Activated CD4-positive, alpha-beta T cell treated with anti-CD3 and anti-CD28 coated beads for 36 hours (primary cell): ENCODE results near the gene FNDC8. TPM values are rescaled to one million over a fixed set of nuclear protein-coding genes. Genes with fewer than 3 reads are reported as not detected.
"Not testable (repeated sequence)": the region's sequence is repeated elsewhere in the genome, so short reads cannot be mapped to it uniquely, and the experiment has no call there.

Experiments used
- ATAC-seq: fragments of 200-7000 bp; cut with Tn5 transposase; one replicate; pipeline ENCODE4 v1.10.0; 2021; ENCODE audit warnings: mild to moderate bottlenecking, moderate library complexity
- CTCF ChIA-PET: fragments of 350-600 bp; sonication (Branson Sonifier 250); formaldehyde crosslinking; loops from one replicate; lab custom pipeline; 2021; ENCODE audit warnings: antibody characterized with exemption; lab: Charles Lee
- POLR2A ChIA-PET: fragments of 350-600 bp; sonication (Branson Sonifier 250); formaldehyde crosslinking; loops from one replicate; lab custom pipeline; 2021; ENCODE audit warnings: antibody characterized with exemption, inconsistent platforms; lab: Charles Lee
- DNase-seq: peaks from one replicate; pipeline ENCODE4 v3.0.0-alpha.2; 2020
- H3K27ac Mint-ChIP-seq: one replicate; pipeline ENCODE4 v1.8.0; 2021; ENCODE audit warnings: mixed read lengths
- H3K27me3 Mint-ChIP-seq: one replicate; pipeline ENCODE4 v1.8.0; 2021; ENCODE audit warnings: mixed read lengths
- H3K36me3 Mint-ChIP-seq: one replicate; pipeline ENCODE4 v1.8.0; 2021; ENCODE audit warnings: low read depth, mixed read lengths
- H3K4me1 Mint-ChIP-seq: one replicate; pipeline ENCODE4 v1.8.0; 2021; ENCODE audit warnings: mixed read lengths
- H3K4me3 Mint-ChIP-seq: one replicate; pipeline ENCODE4 v1.8.0; 2021; ENCODE audit warnings: mild to moderate bottlenecking, moderate library complexity, mixed read lengths
- H3K9me3 Mint-ChIP-seq: one replicate; pipeline ENCODE4 v1.8.0; 2021; ENCODE audit warnings: low read depth, mixed read lengths
- intact Hi-C, 2 experiments: fragments of 100-400 bp; cut with DNase I in 1 of 2; cut with micrococcal nuclease in 1 of 2; formaldehyde crosslinking; loops; one replicate each; pipeline versions ENCODE4 v1.14.2 to v1.15.1; 2022 to 2024; cut with DNase I, micrococcal nuclease
- total RNA-seq, 2 experiments: library from RNA; stranded (reverse); gene quantifications; one replicate each; pipeline ENCODE4 v1.2.3, GENCODE V29; 2021

FNDC8 gene
- total RNA-seq, 2 experiments from 2014 or later, result not detected

DNA sequence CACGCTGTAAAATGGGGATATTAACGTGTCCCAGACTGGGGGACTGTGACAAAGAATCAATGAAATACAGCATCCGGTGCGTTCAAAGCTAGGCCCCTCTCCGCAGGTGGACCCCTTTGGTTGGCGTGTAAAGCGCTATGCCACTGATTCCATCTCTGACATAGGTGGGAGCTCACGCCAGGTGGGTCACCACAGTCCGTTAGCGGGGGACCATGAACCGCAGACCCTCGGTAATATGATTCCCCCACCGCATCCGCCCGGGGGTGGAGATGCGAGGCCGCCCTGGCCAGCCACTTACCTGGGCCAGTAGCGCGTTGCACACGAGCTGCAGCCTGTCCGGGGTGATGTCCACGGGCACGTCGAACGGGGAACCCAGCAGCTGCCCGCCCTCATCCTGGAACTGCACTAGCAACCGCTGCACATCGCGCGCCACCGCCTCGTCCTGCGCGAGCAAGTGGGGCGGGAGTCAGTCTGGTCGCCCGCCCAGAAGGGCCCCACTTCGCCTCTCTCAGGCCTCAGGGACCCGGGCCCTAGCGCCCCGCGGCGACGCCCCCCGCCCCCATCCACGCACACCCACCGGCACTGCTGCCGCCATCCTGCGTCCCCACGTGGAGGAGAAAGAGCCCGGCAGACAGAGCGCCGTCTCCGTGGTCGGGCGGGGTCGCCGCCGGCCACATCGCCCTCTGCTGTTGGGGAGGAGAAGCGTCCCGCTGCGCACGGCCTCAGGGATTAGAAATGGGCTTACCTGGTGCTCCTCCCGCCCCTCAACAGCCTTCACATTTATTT, 20.5 kb downstream of the FNDC8 start, which contains the start of gene NLE1:
Gene NLE1, minus strand, starts transcription at position 623 of the 786 bp plus-strand sequence. Its CDS starts 28 bp downstream, at position 595.
- Mint-ChIP-seq H3K4me3 (peak within 1 kb of the TSS; percentile 80), H3K36me3 (peaks cover 26% of the 10 kb centered on the region), H3K27me3 (no peaks in the 10 kb centered on the region), H3K4me1 (peaks cover 14% of the 10 kb centered on the region), H3K9me3 (no peaks in the 10 kb centered on the region), H3K27ac (peak within 1 kb of the TSS; percentile 81)
- intact Hi-C loops, result loop anchor here in 1 of 2 experiments (1.0 to 5.0 kb wide), 13 partner anchors 53 to 667 kb away; partner anchors contain the start of genes AP2B1, LIG3, PEX12 and RASL10B
- ATAC-seq (peak; percentile 93), DNase-seq (peak; percentile 94)
- POLR2A ChIA-PET, result interaction anchor here (0.8 to 1.6 kb wide), 3 partner anchors 11 to 119 kb away, joined by 3 to 5 read pairs (median 3); no protein-coding TSS in a partner anchor
- CTCF ChIA-PET, result interaction anchor here (0.6 to 1.8 kb wide), 10 partner anchors 11 to 307 kb away, joined by 3 to 5 read pairs (median 3); partner anchors contain the start of genes RAD51D, SLFN13 and SLFN5

DNA sequence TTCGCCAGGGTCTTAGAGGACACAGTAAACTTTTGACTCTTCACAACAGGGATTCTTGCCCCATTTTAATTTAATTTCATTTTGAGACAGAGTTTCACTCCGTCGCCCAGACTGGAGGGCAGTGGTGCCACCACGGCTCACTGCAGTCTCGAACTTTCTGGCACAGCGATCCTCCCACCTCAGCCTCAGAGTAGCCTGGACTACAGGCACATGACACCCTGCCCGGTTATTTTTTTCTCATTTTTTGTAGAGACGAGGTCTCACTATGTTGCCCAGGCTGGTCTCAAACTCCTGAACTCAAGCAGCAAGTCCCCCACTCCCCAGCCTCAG, 21.0 kb downstream of the FNDC8 start:
- peak overlapping the region; percentile 51 for H3K27ac Mint-ChIP-seq
- no peaks in the 10 kb centered on the region for H3K27me3 Mint-ChIP-seq
- intact Hi-C loops, result loop anchor here in 1 of 2 experiments (1.0 to 5.0 kb wide), 13 partner anchors 53 to 666 kb away; partner anchors contain the start of genes AP2B1, LIG3, PEX12 and RASL10B

GRCh38 chr17:35144840-35145239, 23.4 kb downstream of the FNDC8 start:
- POLR2A ChIA-PET, result no interaction called here
- Mint-ChIP-seq H3K36me3 (peaks cover 4% of the 10 kb centered on the region), H3K9me3 (no peaks in the 10 kb centered on the region), H3K4me1 (peaks cover 12% of the 10 kb centered on the region), H3K4me3 (no peak overlapping the region), H3K27ac (no peak overlapping the region), H3K27me3 (no peaks in the 10 kb centered on the region)
- DNase-seq (no peak), ATAC-seq (no peak)
- intact Hi-C loops, result loop anchor here in 1 of 2 experiments (5.0 kb wide), 5 partner anchors 72 to 587 kb away; partner anchors contain the start of genes RASL10B and SLFN11
- CTCF ChIA-PET, result no interaction called here

More for the DNA sequence above, 21.0 kb downstream of the FNDC8 start:
- Mint-ChIP-seq H3K9me3 (no peaks in the 10 kb centered on the region), H3K4me3 (peak overlapping the region; percentile 80), H3K4me1 (peaks cover 14% of the 10 kb centered on the region), H3K36me3 (peaks cover 22% of the 10 kb centered on the region)
- ChIA-PET CTCF (no interaction called here), POLR2A (interaction anchor here (0.6 kb wide), 1 partner anchor 98 kb away, joined by 4 read pairs; no protein-coding TSS in a partner anchor)
- ATAC-seq, result peak; percentile 8
- DNase-seq, result no peak

DNA sequence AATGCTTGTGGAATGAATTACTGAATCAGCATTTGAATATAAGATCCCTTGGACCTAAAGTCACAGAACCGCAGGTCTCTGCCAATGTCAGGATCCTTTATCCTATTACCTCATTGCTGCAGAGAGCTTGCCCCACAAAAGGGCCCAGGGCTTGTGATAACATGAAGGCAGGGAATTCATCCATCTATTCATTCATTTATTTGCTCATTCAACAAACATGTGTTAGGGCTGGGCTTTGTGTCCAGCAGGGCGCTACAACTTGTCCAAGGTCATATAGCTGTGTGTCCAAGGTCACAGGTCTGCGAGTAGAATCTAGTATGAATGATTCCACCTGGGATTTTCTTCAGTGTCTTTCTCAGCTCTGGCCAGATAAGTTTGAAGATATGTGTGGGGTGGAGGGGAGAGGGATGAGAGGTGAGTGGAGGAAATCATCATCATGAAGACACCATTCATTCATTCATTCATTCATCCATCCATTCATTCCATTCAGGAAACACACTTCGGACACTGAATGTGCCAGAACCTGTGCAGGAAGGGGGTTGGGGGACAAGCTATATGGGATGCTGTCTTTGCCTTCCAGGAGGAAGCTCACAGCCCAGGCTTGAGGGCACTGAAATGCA, 24.9 kb downstream of the FNDC8 start:
- Mint-ChIP-seq H3K27ac (no peak overlapping the region), H3K4me3 (no peak overlapping the region), H3K27me3 (no peaks in the 10 kb centered on the region), H3K36me3 (peaks cover 2% of the 10 kb centered on the region), H3K4me1 (peaks cover 7% of the 10 kb centered on the region), H3K9me3 (no peaks in the 10 kb centered on the region)
- CTCF ChIA-PET, result interaction anchor here (0.7 to 1.6 kb wide), 3 partner anchors 17 to 391 kb away, joined by 3 to 5 read pairs (median 3); partner anchors contain the start of gene SLFN12L
- ATAC-seq, result no peak
- intact Hi-C loops, result no loop called here
- POLR2A ChIA-PET, result no interaction called here
- no peak for DNase-seq

GRCh38 chr17:35147375-35147905, 26.0 kb downstream of the FNDC8 start, which contains the start of gene UNC45B:
Gene UNC45B (plus strand): TSS chr17:35147817. CDS start chr17:35148264, 447 bp downstream.
- Mint-ChIP-seq H3K9me3 (no peaks in the 10 kb centered on the region), H3K4me3 (no peak within 1 kb of the TSS), H3K27ac (no peak within 1 kb of the TSS), H3K36me3 (no peaks in the 10 kb centered on the region), H3K27me3 (no peaks in the 10 kb centered on the region), H3K4me1 (peaks cover 4% of the 10 kb centered on the region)
- intact Hi-C loops, result no loop called here
- no peak for ATAC-seq
- POLR2A ChIA-PET, result no interaction called here
- CTCF ChIA-PET, result interaction anchor here (1.0 to 1.6 kb wide), 2 partner anchors 16 to 390 kb away, joined by 3 to 5 read pairs; partner anchors contain the start of gene SLFN12L
- DNase-seq, result no peak

GRCh38 chr17:35148144-35148543, 26.7 kb downstream of the FNDC8 start:
- H3K4me3 Mint-ChIP-seq, result no peak overlapping the region
- ChIA-PET POLR2A (no interaction called here), CTCF (interaction anchor here (0.6 to 1.6 kb wide), 2 partner anchors 63 to 599 kb away, joined by 4 to 5 read pairs; no protein-coding TSS in a partner anchor)
- ATAC-seq (no peak), DNase-seq (no peak)
- H3K27ac Mint-ChIP-seq, result no peak overlapping the region
- H3K36me3 Mint-ChIP-seq, result no peaks in the 10 kb centered on the region
- H3K4me1 Mint-ChIP-seq, result peaks cover 3% of the 10 kb centered on the region
- intact Hi-C loops, result no loop called here
- H3K27me3 Mint-ChIP-seq, result no peaks in the 10 kb centered on the region
- H3K9me3 Mint-ChIP-seq, result no peaks in the 10 kb centered on the region

DNA sequence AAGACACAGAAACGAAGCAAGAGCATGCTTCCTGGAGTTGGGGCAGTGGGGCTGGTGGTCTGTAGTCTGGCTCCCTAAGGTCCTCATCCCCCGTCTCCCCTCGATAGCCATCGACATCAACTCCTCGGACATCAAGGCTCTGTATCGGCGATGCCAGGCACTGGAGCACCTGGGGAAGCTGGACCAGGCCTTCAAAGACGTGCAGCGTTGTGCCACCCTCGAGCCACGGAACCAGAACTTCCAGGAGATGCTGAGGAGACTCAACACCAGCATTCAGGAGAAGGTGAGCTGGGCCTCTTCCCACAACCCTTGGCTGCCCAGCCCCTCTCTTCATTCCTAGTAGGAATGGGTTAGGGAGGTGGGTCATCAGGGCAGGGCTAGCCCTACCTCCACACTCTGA, 28.5 kb downstream of the FNDC8 start:
- H3K27ac Mint-ChIP-seq, result no peak overlapping the region
- no peaks in the 10 kb centered on the region for H3K9me3 Mint-ChIP-seq
- intact Hi-C loops, result no loop called here
- H3K4me1 Mint-ChIP-seq, result no peaks in the 10 kb centered on the region
- no peaks in the 10 kb centered on the region for H3K27me3 Mint-ChIP-seq
- no peak for ATAC-seq
- H3K4me3 Mint-ChIP-seq, result no peak overlapping the region
- no peaks in the 10 kb centered on the region for H3K36me3 Mint-ChIP-seq
- ChIA-PET CTCF (interaction anchor here (1.0 kb wide), 1 partner anchor 15 kb away, joined by 3 read pairs; no protein-coding TSS in a partner anchor), POLR2A (no interaction called here)
- no peak for DNase-seq

GRCh38 chr17:35151080-35151479, 29.7 kb downstream of the FNDC8 start:
- intact Hi-C loops, H3K4me1 Mint-ChIP-seq, ATAC-seq, CTCF ChIA-PET, H3K36me3 Mint-ChIP-seq, POLR2A ChIA-PET, H3K4me3 Mint-ChIP-seq, H3K9me3 Mint-ChIP-seq, H3K27me3 Mint-ChIP-seq, H3K27ac Mint-ChIP-seq, DNase-seq: not testable (repeated sequence)

DNA sequence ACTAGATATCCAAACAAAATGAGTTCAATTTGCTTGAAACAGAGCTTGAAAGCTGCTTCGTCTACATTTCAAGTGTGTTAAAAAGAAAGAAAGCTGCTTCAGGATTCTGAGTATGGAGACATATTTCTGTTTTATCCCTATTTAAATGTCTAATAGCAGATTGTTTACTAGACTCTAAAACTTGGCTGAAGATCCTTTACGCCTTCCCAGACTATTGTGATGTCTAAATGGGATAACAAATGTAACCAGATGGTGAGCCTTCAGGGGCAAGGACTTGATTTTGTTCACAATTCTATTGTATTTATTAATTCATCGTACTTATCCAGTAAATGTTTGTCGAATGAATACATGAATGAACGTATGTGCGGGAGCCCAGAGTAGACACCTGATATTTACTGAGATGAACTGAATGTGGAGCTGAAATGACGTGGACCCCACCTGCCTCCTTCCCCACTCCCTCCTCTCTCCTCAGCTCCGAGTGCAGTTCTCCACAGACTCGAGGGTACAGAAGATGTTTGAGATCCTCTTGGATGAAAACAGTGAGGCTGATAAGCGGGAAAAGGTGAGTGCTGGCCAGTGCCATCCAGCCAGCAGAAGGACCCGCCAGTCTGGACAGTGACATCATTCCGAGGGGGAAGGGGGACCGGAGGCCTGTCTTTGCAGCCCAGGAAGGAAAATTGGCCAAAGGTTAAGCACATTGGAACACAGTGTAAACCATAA, 31.2 kb downstream of the FNDC8 start:
- DNase-seq, result no peak
- H3K27ac Mint-ChIP-seq, result no peak overlapping the region
- ATAC-seq, result no peak
- POLR2A ChIA-PET, result no interaction called here
- H3K36me3 Mint-ChIP-seq, result no peaks in the 10 kb centered on the region
- H3K4me1 Mint-ChIP-seq, result no peaks in the 10 kb centered on the region
- H3K9me3 Mint-ChIP-seq, result no peaks in the 10 kb centered on the region
- CTCF ChIA-PET, result interaction anchor here (0.6 kb wide), 1 partner anchor 11 kb away, joined by 3 read pairs; no protein-coding TSS in a partner anchor
- H3K27me3 Mint-ChIP-seq, result no peaks in the 10 kb centered on the region
- intact Hi-C loops, result no loop called here
- no peak overlapping the region for H3K4me3 Mint-ChIP-seq

DNA sequence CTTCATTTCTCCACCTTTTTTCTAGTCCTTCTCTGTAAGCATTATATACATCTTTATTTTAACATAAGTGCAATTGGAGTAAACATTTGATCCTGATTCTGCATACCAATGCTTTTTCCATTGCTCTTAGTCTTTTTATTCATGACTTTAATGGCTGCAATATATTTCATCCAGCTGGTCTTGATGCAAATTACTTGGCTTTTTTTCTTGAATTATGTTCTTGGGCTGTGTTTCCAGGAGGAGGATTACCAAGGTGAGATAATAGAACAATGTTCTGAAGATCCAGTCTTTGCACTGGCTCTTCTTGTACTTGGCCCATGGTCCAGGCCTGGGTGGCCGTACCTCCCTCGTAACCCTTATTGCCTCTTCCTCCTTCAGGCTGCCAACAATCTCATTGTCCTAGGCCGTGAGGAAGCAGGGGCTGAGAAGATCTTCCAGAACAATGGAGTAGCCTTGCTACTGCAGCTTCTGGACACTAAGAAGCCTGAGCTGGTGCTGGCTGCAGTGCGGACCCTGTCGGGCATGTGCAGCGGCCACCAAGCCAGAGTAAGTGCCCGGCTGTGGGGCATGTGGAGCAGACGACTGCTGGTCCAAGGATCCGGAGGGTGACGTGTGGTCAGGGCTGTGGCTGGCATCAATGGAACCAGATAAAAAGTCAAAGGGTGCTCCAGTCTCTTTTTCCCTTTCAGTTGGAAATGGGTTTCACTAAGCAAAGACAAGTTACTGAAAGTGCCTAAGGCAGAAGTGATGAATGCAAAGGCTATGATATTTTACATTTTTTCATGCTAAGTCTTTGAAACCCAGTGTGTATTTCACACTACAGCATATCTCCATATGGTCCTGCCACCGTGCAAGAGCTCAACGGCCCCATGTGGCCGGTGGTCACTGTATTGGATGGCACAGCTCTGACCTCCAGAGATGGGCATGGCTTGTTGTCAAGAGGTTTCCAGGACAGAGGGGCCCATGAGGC, 33.1 kb downstream of the FNDC8 start:
- H3K4me1 Mint-ChIP-seq, result peaks cover 6% of the 10 kb centered on the region
- no peak overlapping the region for H3K27ac Mint-ChIP-seq
- no peak for DNase-seq
- ChIA-PET CTCF (interaction anchor here (0.7 kb wide), 1 partner anchor 380 kb away, joined by 3 read pairs; no protein-coding TSS in a partner anchor), POLR2A (no interaction called here)
- H3K36me3 Mint-ChIP-seq, result no peaks in the 10 kb centered on the region
- H3K9me3 Mint-ChIP-seq, result no peaks in the 10 kb centered on the region
- ATAC-seq, result no peak
- no peaks in the 10 kb centered on the region for H3K27me3 Mint-ChIP-seq
- intact Hi-C loops, result no loop called here
- no peak overlapping the region for H3K4me3 Mint-ChIP-seq
